H1 (cell line): ENCODE data around the gene HLTF. TPM values are rescaled to one million over a fixed set of nuclear protein-coding genes. Genes with fewer than 3 reads are reported as not detected.

Experiments
- CTCF ChIA-PET: fragments of 300-600 bp; sonication (Branson Sonifier 250); formaldehyde crosslinking; loops from one replicate; lab custom pipeline; 2021; ENCODE audit not compliant: partially characterized antibody; lab: Charles Lee
- POLR2A ChIA-PET: fragments of 300-600 bp; sonication (Branson Sonifier 250); formaldehyde crosslinking; loops from one replicate; lab custom pipeline; 2021; ENCODE audit warnings: inconsistent platforms; ENCODE audit not compliant: partially characterized antibody; lab: Charles Lee
- DNase-seq, 2 experiments: peaks; one replicate each; pipeline versions ENCODE4 v3.0.0 to v3.0.0-alpha.2; 2010 to 2022; ENCODE audit warnings: low spot score in 2 of 2, low read depth in 1 of 2, mixed read lengths in 1 of 2
- FAIRE-seq: peaks from 2 replicates; lab custom pipeline; 2011; peaks lifted over from hg19 to GRCh38; lab: Jason Lieb, UNC
- H2AFZ ChIP-seq: 2 replicates; pipeline ENCODE4 v1.8.1; 2012; ENCODE audit warnings: low read length, inconsistent platforms
- H2AK5ac ChIP-seq: 2 replicates; pipeline ENCODE4 v1.6.1; 2013; ENCODE audit warnings: low read depth, low read length
- H2BK120ac ChIP-seq: replicated peaks from 2 replicates; pipeline ENCODE3; 2013; ENCODE audit warnings: low read depth, low read length, inconsistent platforms
- H2BK12ac ChIP-seq: 2 replicates; pipeline ENCODE4 v1.6.1; 2013; ENCODE audit warnings: low read depth, low read length
- H2BK15ac ChIP-seq: 2 replicates; pipeline ENCODE4 v1.6.1; 2013; ENCODE audit warnings: low read length
- H2BK20ac ChIP-seq: 2 replicates; pipeline ENCODE4 v1.6.1; 2013; ENCODE audit warnings: low read length
- H2BK5ac ChIP-seq: 2 replicates; pipeline ENCODE4 v1.6.1; 2013; ENCODE audit warnings: low read depth, low read length
- H3K14ac ChIP-seq: 2 replicates; pipeline ENCODE4 v1.6.1; 2013; ENCODE audit warnings: inconsistent platforms; ENCODE audit not compliant: insufficient read length
- H3K18ac ChIP-seq: 2 replicates; pipeline ENCODE4 v1.6.1; 2013; ENCODE audit warnings: low read length; ENCODE audit errors: extremely low read depth
- H3K23ac ChIP-seq: 2 replicates; pipeline ENCODE4 v1.6.1; 2013; ENCODE audit warnings: inconsistent platforms; ENCODE audit not compliant: insufficient read length
- H3K23me2 ChIP-seq: 2 replicates; pipeline ENCODE4 v1.6.1; 2013; ENCODE audit warnings: low read depth, low read length
- H3K27ac ChIP-seq: 2 replicates; pipeline ENCODE4 v1.6.1; 2011; ENCODE audit warnings: low read depth, low read length, inconsistent platforms
- H3K27me3 ChIP-seq, 4 experiments: replicated peaks in 1 of 4; 1 replicate in 1 of 4; 2 replicates in 3 of 4; pipeline versions ENCODE4 v1.6.1 to v1.8.1; 2011 to 2013; ENCODE audit warnings: low read length in 3 of 4, mild to moderate bottlenecking in 3 of 4, inconsistent platforms in 2 of 4, mixed read lengths in 2 of 4, moderate library complexity in 1 of 4; ENCODE audit not compliant: control insufficient read depth in 3 of 4, insufficient read depth in 3 of 4; ENCODE audit errors: extremely low read depth in 1 of 4
- H3K36me3 ChIP-seq, 4 experiments: 2 replicates each; pipeline versions ENCODE4 v1.6.1 to v1.8.1; 2011 to 2013; ENCODE audit warnings: mild to moderate bottlenecking in 4 of 4, low read length in 3 of 4, moderate library complexity in 2 of 4, control low read depth in 1 of 4, inconsistent platforms in 1 of 4; ENCODE audit not compliant: insufficient read depth in 4 of 4, control insufficient read depth in 2 of 4
- H3K4ac ChIP-seq: replicated peaks from 2 replicates; pipeline ENCODE3; 2013; ENCODE audit warnings: low read length, low read depth, mixed read lengths, inconsistent platforms; ENCODE audit not compliant: insufficient read length
- H3K4me1 ChIP-seq, 4 experiments: replicated peaks in 1 of 4; 1 replicate in 1 of 4; 2 replicates in 3 of 4; pipeline versions ENCODE4 v1.6.1 to v1.8.1; 2011 to 2013; ENCODE audit warnings: low read length in 3 of 4, inconsistent platforms in 2 of 4, mixed read lengths in 1 of 4; ENCODE audit not compliant: insufficient read depth in 4 of 4, control insufficient read depth in 3 of 4
- H3K4me2 ChIP-seq, 2 experiments: 2 replicates each; pipeline versions ENCODE4 v1.6.1 to v1.8.1; 2011 to 2013; ENCODE audit warnings: low read depth in 2 of 2, low read length in 2 of 2, control low read depth in 1 of 2, inconsistent platforms in 1 of 2, mild to moderate bottlenecking in 1 of 2; ENCODE audit not compliant: insufficient read depth in 1 of 2
- H3K4me3 ChIP-seq, 4 experiments: fragments of 200-600, 300-600 bp in 1 of 4; sonication (generic), shearing (Covaris generic), sonication (Bioruptor Twin) in 1 of 4; 2 replicates each; pipeline versions ENCODE4 v1.5.1 to v1.8.1; 2011 to 2016; ENCODE audit warnings: low read length in 4 of 4, low read depth in 3 of 4, control low read depth in 2 of 4, inconsistent platforms in 2 of 4, mild to moderate bottlenecking in 2 of 4, mixed read lengths in 1 of 4, moderate library complexity in 1 of 4; ENCODE audit not compliant: insufficient read depth in 2 of 4; ENCODE audit errors: extremely low read depth in 1 of 4
- H3K56ac ChIP-seq: replicated peaks from 2 replicates; pipeline ENCODE3; 2013; ENCODE audit warnings: low read depth, mild to moderate bottlenecking, mixed read lengths, low read length, inconsistent platforms; ENCODE audit not compliant: insufficient read length
- H3K79me1 ChIP-seq: 2 replicates; pipeline ENCODE4 v1.6.1; 2013; ENCODE audit warnings: low read depth, low read length, control low read depth
- H3K79me2 ChIP-seq, 2 experiments: 2 replicates each; pipeline versions ENCODE4 v1.6.1 to v1.8.1; 2012 to 2013; ENCODE audit warnings: low read length in 2 of 2, mild to moderate bottlenecking in 2 of 2, inconsistent platforms in 1 of 2; ENCODE audit not compliant: insufficient read depth in 2 of 2, control insufficient read depth in 1 of 2
- H3K9ac ChIP-seq, 4 experiments: replicated peaks in 1 of 4; 1 replicate in 1 of 4; 2 replicates in 3 of 4; pipeline versions ENCODE4 v1.6.1 to v1.8.1; 2011 to 2013; ENCODE audit warnings: low read depth in 3 of 4, low read length in 3 of 4, control low read depth in 2 of 4, mild to moderate bottlenecking in 2 of 4, moderate library complexity in 2 of 4, inconsistent platforms in 1 of 4; ENCODE audit errors: extremely low read depth in 1 of 4
- H3K9me3 ChIP-seq, 2 experiments: 2 replicates each; pipeline versions ENCODE4 v1.6.1 to v1.8.1; 2012 to 2013; ENCODE audit warnings: mild to moderate bottlenecking in 2 of 2, moderate library complexity in 2 of 2, control low read depth in 1 of 2, inconsistent platforms in 1 of 2, low read depth in 1 of 2, low read length in 1 of 2, mixed read lengths in 1 of 2; ENCODE audit not compliant: insufficient read depth in 2 of 2
- H4K20me1 ChIP-seq, 2 experiments: replicated peaks in 1 of 2; 2 replicates each; pipeline versions ENCODE3 to v1.8.1; 2011 to 2013; ENCODE audit warnings: inconsistent platforms in 2 of 2, low read length in 2 of 2, mild to moderate bottlenecking in 1 of 2; ENCODE audit not compliant: insufficient read depth in 2 of 2, control insufficient read depth in 1 of 2
- H4K5ac ChIP-seq: 2 replicates; pipeline ENCODE4 v1.6.1; 2013; ENCODE audit warnings: low read length, low read depth, mixed read lengths, inconsistent platforms; ENCODE audit not compliant: insufficient read length
- H4K8ac ChIP-seq: 2 replicates; pipeline ENCODE4 v1.8.0; 2013; ENCODE audit warnings: mild to moderate bottlenecking, moderate library complexity, low read length, inconsistent platforms; ENCODE audit not compliant: insufficient read depth; ENCODE audit errors: extremely low read depth
- H4K91ac ChIP-seq: replicated peaks from 2 replicates; pipeline ENCODE3; 2013; ENCODE audit warnings: low read length, mixed read lengths, inconsistent platforms; ENCODE audit not compliant: insufficient read length
- CBX8 ChIP-seq: fragments of 300-800, 300-1000 bp; sonication (generic); IDR thresholded peaks from 2 replicates; pipeline ENCODE4 v1.7.1; 2016; ENCODE audit warnings: low read depth, low read length, borderline replicate concordance
- GTF2F1 ChIP-seq: IDR thresholded peaks from 2 replicates; pipeline ENCODE4 v1.6.1; 2012; ENCODE audit warnings: low read depth, low read length, improper control_type of control experiment, borderline replicate concordance
- POLR2A ChIP-seq, 2 experiments: IDR thresholded peaks; 1 replicate in 1 of 2; 2 replicates in 1 of 2; pipeline ENCODE4 v1.6.1; 2011; ENCODE audit warnings: low read depth in 2 of 2, low read length in 2 of 2, mild to moderate bottlenecking in 2 of 2; ENCODE audit errors: control extremely low read depth in 1 of 2
- TCF12 ChIP-seq: IDR thresholded peaks from 2 replicates; pipeline ENCODE4 v1.6.1; 2011; ENCODE audit warnings: low read depth, mild to moderate bottlenecking, low read length
- YY1 ChIP-seq: IDR thresholded peaks from 2 replicates; pipeline ENCODE4 v1.6.1; 2011; ENCODE audit warnings: low read depth, mild to moderate bottlenecking, low read length
- WGBS, 2 experiments: shearing (Covaris generic) in 1 of 2; methylation state at CpG; one replicate each; pipeline versions ENCODE4 v1.1.6 to v1.1.7; 2013 to 2015; ENCODE audit warnings: low lambda C conversion rate in 2 of 2, mixed read lengths in 2 of 2, inconsistent platforms in 1 of 2, low coverage in 1 of 2, missing lambda C conversion rate in 1 of 2; ENCODE audit not compliant: insufficient replicate concordance in 2 of 2, insufficient coverage in 1 of 2, insufficient read length in 1 of 2; ENCODE audit errors: extremely low coverage in 1 of 2, missing lambda C conversion rate in 1 of 2; 5-methylcytosine and 5-hydroxymethylcytosine counted together
- polyA plus RNA-seq, 7 experiments: library from polyadenylated mRNA; depleted of rRNA in 3 of 7; stranded (reverse) in 5 of 7; unstranded in 2 of 7; fragments of >200 nt in 5 of 7; fragments of 200-250 nt in 2 of 7; gene quantifications; 1 replicate in 5 of 7; 2 replicates in 1 of 7; 4 replicates in 1 of 7; pipeline versions ENCODE4 v1.2.1 to v1.2.3, GENCODE V29; 2011 to 2013; ENCODE audit warnings: missing spikeins in 2 of 7, mixed read lengths in 2 of 7
- total RNA-seq: library from RNA; stranded (reverse); fragmentation: NEBNext Ultra II Directional; extraction: Animal tissue kit (Norgen Biotek cat#: 25700); gene quantifications from 2 replicates; pipeline ENCODE4 v1.2.1, GENCODE V29; 2021
- TF ChIP-seq, protein P1 (sequence below): IDR thresholded peaks from 2 replicates; pipeline ENCODE4 v1.6.1; 2012; ENCODE audit warnings: inconsistent platforms

HLTF gene
- total and polyA plus RNA-seq, 2 of the 8 experiments (the other 6 are each of a cell fraction or from before 2014, with no cell fraction given), result 18.1 to 60.3 TPM

DNA sequence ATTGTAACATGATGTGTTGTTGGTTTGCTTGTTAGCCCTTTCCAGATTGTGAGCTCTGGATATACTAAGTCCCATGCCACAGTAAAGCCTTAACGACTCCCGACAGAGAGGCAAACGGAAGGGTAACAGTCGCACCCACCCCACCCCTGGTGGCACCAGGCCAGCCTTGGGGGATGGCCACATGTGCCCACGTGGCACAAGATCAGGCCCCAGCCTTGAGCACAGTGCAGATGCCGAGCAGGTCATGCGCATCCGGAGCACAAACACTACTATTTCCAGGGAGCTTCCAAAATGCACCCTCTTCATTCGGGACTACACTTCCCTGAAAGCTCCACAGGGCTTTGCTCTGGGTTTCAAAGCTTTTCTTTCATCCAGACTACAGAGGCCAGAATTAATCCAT is 32.4 kb upstream of the HLTF start:
- Histone ChIP-seq H3K18ac (no peak overlapping the region), H2BK120ac (no peak overlapping the region), H3K79me2 (no peaks in the 10 kb centered on the region), H4K8ac (no peak overlapping the region), H2BK15ac (no peak overlapping the region; the same call in 1 of the 2 replicates), H3K56ac (no peak overlapping the region), H3K23me2 (no peaks in the 10 kb centered on the region), H2BK20ac (no peak overlapping the region; the same call in 1 of the 2 replicates), H3K79me1 (no peaks in the 10 kb centered on the region), H4K5ac (no peak overlapping the region), H4K91ac (no peak overlapping the region), H3K4me1 (peaks cover 0 to 6% (median 2%) of the 10 kb centered on the region in 4 experiments; a peak in 4 of 7 replicates), H3K9ac (no peak overlapping the region), H3K14ac (no peak overlapping the region), H3K36me3 (no peaks in the 10 kb centered on the region; a peak in 1 of 8 replicates), H2BK12ac (peak overlapping the region; percentile 88; the same call in 1 of the 2 replicates), H4K20me1 (no peaks in the 10 kb centered on the region), H3K27ac (no peak overlapping the region), H3K9me3 (no peaks in the 10 kb centered on the region; a peak in 1 of 4 replicates), H3K4me2 (no peak overlapping the region), H2BK5ac (no peak overlapping the region; the same call in 1 of the 2 replicates), H3K23ac (no peak overlapping the region), H3K27me3 (no peaks in the 10 kb centered on the region), H2AK5ac (no peak overlapping the region), H3K4me3 (no peak overlapping the region), H2AFZ (0 out of 2 replicates have a peak overlapping the region, but pooled peaks have one; percentile 57), H3K4ac (no peak overlapping the region)
- WGBS, 2 experiments, result 91% methylated on average over 9 of the region's 9 CpGs; no CpG with 5 or more reads in 1 of the 2 experiments
- ChIA-PET CTCF (interaction anchor here (0.6 to 8.6 kb wide), 17 partner anchors 11 to 370 kb away, joined by 3 to 95 read pairs (median 13); partner anchors contain the start of gene HPS3), POLR2A (interaction anchor here (1.2 kb wide), 1 partner anchor 79 kb away, joined by 3 read pairs; no protein-coding TSS in a partner anchor)
- FAIRE-seq (no peak), DNase-seq (no peak)
- TF ChIP-seq POLR2A (IDR thresholded peaks at IDR 0.05; ENCODE audit: control extremely low read depth in 1 of 2, low read depth in 2 of 2, low read length in 2 of 2), result no peak
- no peak for TF ChIP-seq CBX8
- TF ChIP-seq YY1, result no peak
- TF ChIP-seq TCF12, result no peak
- TF ChIP-seq GTF2F1, result no peak
- TF ChIP-seq, protein P1, sequence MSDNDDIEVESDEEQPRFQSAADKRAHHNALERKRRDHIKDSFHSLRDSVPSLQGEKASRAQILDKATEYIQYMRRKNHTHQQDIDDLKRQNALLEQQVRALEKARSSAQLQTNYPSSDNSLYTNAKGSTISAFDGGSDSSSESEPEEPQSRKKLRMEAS, result no peak
